AG09319 (cell line): ENCODE measurements around the gene ANKRD34A.

Source experiments
- DNase-seq: peaks from one replicate; pipeline ENCODE4 v3.0.0-alpha.2; 2010; ENCODE audit warnings: low read depth; ENCODE audit errors: extremely low read depth
- CTCF ChIP-seq: IDR thresholded peaks from 2 replicates; pipeline ENCODE4 v1.5.1; 2011; ENCODE audit warnings: low read depth, mild to moderate bottlenecking, inconsistent platforms, low read length, moderate library complexity

ANKRD34A gene

DNA sequence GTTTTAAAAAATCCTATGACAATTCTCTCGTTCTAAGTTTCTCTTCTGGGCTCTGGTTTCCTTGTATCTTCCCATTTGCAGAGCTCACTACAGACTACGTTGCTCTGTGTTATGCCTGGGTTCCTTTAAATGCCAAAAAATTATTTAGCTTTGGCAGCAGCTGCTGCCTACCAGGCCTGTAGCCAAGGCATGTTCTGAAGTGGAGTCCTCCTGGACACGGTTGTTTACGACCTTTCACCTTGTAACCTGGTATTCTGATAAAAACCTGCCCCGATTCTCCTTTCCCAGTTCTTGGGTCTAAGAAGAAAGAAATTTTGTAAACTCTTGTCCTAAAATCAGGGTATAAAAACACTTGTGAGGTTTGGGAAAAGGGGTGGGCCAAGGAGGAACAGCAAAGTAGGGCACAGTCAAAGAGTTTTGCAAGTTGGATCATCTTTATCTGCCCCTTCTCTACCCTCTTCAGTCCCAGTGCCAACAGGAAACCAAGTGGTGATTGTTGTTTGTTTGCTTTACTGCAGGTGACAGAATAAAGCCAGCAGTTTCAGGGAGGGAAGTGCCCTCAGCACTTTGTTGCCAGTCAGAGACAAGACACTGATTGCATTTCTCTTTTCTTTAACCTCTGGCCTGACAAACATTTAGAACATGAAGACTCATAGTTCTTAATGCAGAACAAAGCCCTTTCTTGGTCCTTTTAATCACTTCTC lies 35.1 kb upstream of the ANKRD34A start:
- TF ChIP-seq CTCF: no peak
- DNase-seq: no peak

GRCh38 chr1:145997718-145998023 lies 33.3 kb upstream of the ANKRD34A start:
- no peak for DNase-seq

DNA sequence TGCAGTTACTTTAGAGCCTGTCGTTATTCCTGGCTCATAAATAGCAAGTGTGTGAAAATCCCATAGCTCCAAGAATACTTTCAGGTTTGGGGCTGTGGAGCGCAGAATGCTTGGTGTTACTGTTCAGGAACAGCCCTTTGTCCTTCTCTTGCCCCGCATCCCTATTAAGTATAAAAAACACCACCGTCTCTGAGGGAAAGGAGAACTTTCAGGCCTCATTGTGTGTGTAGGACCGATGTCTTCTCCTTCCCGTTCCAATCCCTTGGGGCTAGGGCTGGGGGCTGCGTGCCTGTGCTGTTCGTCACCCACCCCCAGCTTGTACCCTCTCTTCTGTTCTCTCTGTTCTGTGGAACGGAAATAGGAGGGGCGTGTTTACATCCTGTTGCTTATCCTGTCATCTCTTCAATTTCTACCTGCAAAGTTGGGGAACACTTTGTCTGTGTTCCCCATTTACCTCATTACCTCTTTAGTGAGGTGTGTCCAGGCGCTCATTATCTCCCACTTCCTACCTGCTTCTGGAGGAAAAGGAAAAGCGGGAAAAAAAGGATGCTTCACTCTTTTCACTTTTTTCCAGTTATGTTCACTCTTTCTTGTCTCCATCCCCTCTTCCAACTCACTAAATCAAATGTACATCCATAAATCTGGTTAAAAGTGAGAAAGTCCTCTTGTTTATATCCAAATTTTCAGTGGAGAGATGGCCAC lies 32.8 kb upstream of the ANKRD34A start:
- DNase-seq: no peak
- no peak for TF ChIP-seq CTCF

More at GRCh38 chr1:145997718-145998023, 33.3 kb upstream of the ANKRD34A start:
- no peak for TF ChIP-seq CTCF

- TF ChIP-seq CTCF: no peak
- peak; percentile 93 for DNase-seq
These were observed 32.1 kb upstream of the ANKRD34A start, which contains the start of gene TXNIP for GRCh38 chr1:145996433-145997015. Gene TXNIP (minus strand): TSS chr1:145996579. CDS start chr1:145996266, 313 bp downstream.

- DNase-seq: no peak
- no peak for TF ChIP-seq CTCF
These were observed 31.6 kb upstream of the ANKRD34A start for GRCh38 chr1:145995964-145996432.

- DNase-seq: no peak
- TF ChIP-seq CTCF: no peak
These were observed 30.9 kb upstream of the ANKRD34A start for GRCh38 chr1:145995148-145995881.
